ENCODE measurements around the gene CRISPLD2. TPM values are rescaled to one million over a fixed set of nuclear protein-coding genes. Genes with fewer than 3 reads are reported as not detected.

The CRISPLD2 gene
- total RNA-seq, 2 experiments from 2014 or later: 2.0 to 2.6 TPM

- no peaks in the 10 kb centered on the region for H3K36me3 Mint-ChIP-seq (ENCODE audit: low read depth)
Measured at GRCh38 chr16:84874983-84875382, 55.2 kb downstream of the CRISPLD2 start.

GRCh38 chr16:84875846-84876245 is 56.1 kb downstream of the CRISPLD2 start:
- H3K9me3 ChIP-seq (ENCODE audit: control insufficient read depth in 1 of 2, insufficient read depth in 1 of 2, low read length in 2 of 2): no peaks in the 10 kb centered on the region
- no peak overlapping the region for H3K4me3 ChIP-seq (ENCODE audit: low read length)
- H3K4me1 ChIP-seq (ENCODE audit: insufficient read depth, low read length): no peaks in the 10 kb centered on the region
- Mint-ChIP-seq H3K27ac (no peak overlapping the region), H3K36me3 (ENCODE audit: low read depth) (no peaks in the 10 kb centered on the region), H3K4me1 (ENCODE audit: low read depth) (no peaks in the 10 kb centered on the region), H3K27me3 (no peaks in the 10 kb centered on the region), H3K9me3 (no peaks in the 10 kb centered on the region), H3K4me3 (no peak overlapping the region)
- no peak overlapping the region for H3K27ac ChIP-seq (ENCODE audit: low read depth in 1 of 2, low read length in 2 of 2)
- ChIA-PET CTCF (no interaction called here), POLR2A (no interaction called here)
- DNase-seq (no peak), ATAC-seq (ENCODE audit: poor library complexity) (no peak)
- intact Hi-C loops (cut with DNase I, micrococcal nuclease): no loop called here
- TF ChIP-seq CTCF (IDR thresholded peaks at IDR 0.05): no peak
- H3K36me3 ChIP-seq (ENCODE audit: insufficient read depth, low read length): no peaks in the 10 kb centered on the region
- no peaks in the 10 kb centered on the region for H3K27me3 ChIP-seq (ENCODE audit: control insufficient read depth in 1 of 2, insufficient read depth in 2 of 2, low read length in 2 of 2)

More at GRCh38 chr16:84874983-84875382, 55.2 kb downstream of the CRISPLD2 start:
- H3K4me3 Mint-ChIP-seq: no peak overlapping the region
- no peak for ATAC-seq (ENCODE audit: poor library complexity)
- TF ChIP-seq CTCF (IDR thresholded peaks at IDR 0.05): no peak
- ChIA-PET CTCF (no interaction called here), POLR2A (no interaction called here)
- Histone ChIP-seq H3K4me1 (ENCODE audit: insufficient read depth, low read length) (no peaks in the 10 kb centered on the region), H3K4me3 (ENCODE audit: low read length) (no peak overlapping the region), H3K27me3 (ENCODE audit: control insufficient read depth in 1 of 2, insufficient read depth in 2 of 2, low read length in 2 of 2) (no peaks in the 10 kb centered on the region), H3K27ac (ENCODE audit: low read depth in 1 of 2, low read length in 2 of 2) (no peak overlapping the region), H3K36me3 (ENCODE audit: insufficient read depth, low read length) (no peaks in the 10 kb centered on the region), H3K9me3 (ENCODE audit: control insufficient read depth in 1 of 2, insufficient read depth in 1 of 2, low read length in 2 of 2) (no peaks in the 10 kb centered on the region)
- no peak overlapping the region for H3K27ac Mint-ChIP-seq
- H3K27me3 Mint-ChIP-seq: no peaks in the 10 kb centered on the region
- DNase-seq: no peak
- no peaks in the 10 kb centered on the region for H3K4me1 Mint-ChIP-seq (ENCODE audit: low read depth)
- intact Hi-C loops (cut with DNase I, micrococcal nuclease): no loop called here
- H3K9me3 Mint-ChIP-seq: no peaks in the 10 kb centered on the region

- CTCF ChIA-PET: no interaction called here
- DNase-seq: no peak
- no peak for ATAC-seq (ENCODE audit: poor library complexity)
- no peaks in the 10 kb centered on the region for H3K27me3 Mint-ChIP-seq
- Histone ChIP-seq H3K27me3 (ENCODE audit: control insufficient read depth in 1 of 2, insufficient read depth in 2 of 2, low read length in 2 of 2) (no peaks in the 10 kb centered on the region), H3K4me3 (ENCODE audit: low read length) (no peak overlapping the region), H3K36me3 (ENCODE audit: insufficient read depth, low read length) (no peaks in the 10 kb centered on the region), H3K4me1 (ENCODE audit: insufficient read depth, low read length) (no peaks in the 10 kb centered on the region), H3K9me3 (ENCODE audit: control insufficient read depth in 1 of 2, insufficient read depth in 1 of 2, low read length in 2 of 2) (no peaks in the 10 kb centered on the region), H3K27ac (ENCODE audit: low read depth in 1 of 2, low read length in 2 of 2) (no peak overlapping the region)
- no peaks in the 10 kb centered on the region for H3K9me3 Mint-ChIP-seq
- H3K36me3 Mint-ChIP-seq (ENCODE audit: low read depth): no peaks in the 10 kb centered on the region
- no peak for TF ChIP-seq CTCF (IDR thresholded peaks at IDR 0.05)
- intact Hi-C loops (cut with DNase I, micrococcal nuclease): no loop called here
- no peaks in the 10 kb centered on the region for H3K4me1 Mint-ChIP-seq (ENCODE audit: low read depth)
- no peak overlapping the region for H3K27ac Mint-ChIP-seq
- POLR2A ChIA-PET: no interaction called here
- H3K4me3 Mint-ChIP-seq: no peak overlapping the region
Measured at GRCh38 chr16:84876873-84877606, 57.3 kb downstream of the CRISPLD2 start.
